ENCODE data around the gene NSMCE4A. TPM values are rescaled to one million over a fixed set of nuclear protein-coding genes. Genes with fewer than 3 reads are reported as not detected.

NSMCE4A gene
- total and polyA plus RNA-seq, 7 donors = 10.7 to 41.9 (median 15.3) TPM

GRCh38 chr10:121990015-121990677 is 15.1 kb upstream of the NSMCE4A start:
- intact Hi-C loops (cut with DNase I) = no loop called here
- peak overlapping the region; percentile 29 for H3K4me3 ChIP-seq
- ATAC-seq (no peak), DNase-seq (no peak)
- peak overlapping the region; percentile 98 for H3K27ac ChIP-seq
- no peak for TF ChIP-seq CTCF (IDR thresholded peaks at IDR 0.05)
- H3K36me3 ChIP-seq (ENCODE audit: insufficient read depth in 1 of 2, low read depth in 1 of 2) = no peaks in the 10 kb centered on the region
- no peaks in the 10 kb centered on the region for H3K27me3 ChIP-seq (ENCODE audit: insufficient read depth in 3 of 3, low read length in 2 of 3)
- H3K4me1 ChIP-seq = peaks cover 29% of the 10 kb centered on the region
- H3K9me3 ChIP-seq = no peaks in the 10 kb centered on the region
- whole genome bisulfite sequencing, 3 donors = 67 to 71% (median 69%) methylated on average over 9 of the region's 9 CpGs

GRCh38 chr10:121988361-121989324 is 13.6 kb upstream of the NSMCE4A start, which contains the start of gene TACC2:
Gene TACC2, plus strand, starts transcription at chr10:121989163. Its CDS starts 32,819 bp downstream, at chr10:122021982.
- TF ChIP-seq CTCF (IDR thresholded peaks at IDR 0.05) = no peak
- H3K27me3 ChIP-seq (ENCODE audit: insufficient read depth in 3 of 3, low read length in 2 of 3) = no peaks in the 10 kb centered on the region
- intact Hi-C loops (cut with DNase I) = no loop called here
- peak within 1 kb of the TSS; percentile 29 for H3K4me3 ChIP-seq
- ATAC-seq (peak; percentile 93 to 97 (median 95)), DNase-seq (peak; percentile 19 to 79)
- 73 to 78% (median 74%) methylated on average over 15 of the region's 15 CpGs for WGBS, 3 donors
- H3K27ac ChIP-seq = peak within 1 kb of the TSS; percentile 98
- H3K9me3 ChIP-seq = peaks cover 7% of the 10 kb centered on the region
- H3K4me1 ChIP-seq = peaks cover 25% of the 10 kb centered on the region
- H3K36me3 ChIP-seq (ENCODE audit: insufficient read depth in 1 of 2, low read depth in 1 of 2) = no peaks in the 10 kb centered on the region

- Histone ChIP-seq H3K4me3 (no peak overlapping the region), H3K4me1 (peaks cover 9% of the 10 kb centered on the region), H3K36me3 (ENCODE audit: insufficient read depth in 1 of 2, low read depth in 1 of 2) (no peaks in the 10 kb centered on the region), H3K27ac (no peak overlapping the region), H3K9me3 (peaks cover 7% of the 10 kb centered on the region), H3K27me3 (ENCODE audit: insufficient read depth in 3 of 3, low read length in 2 of 3) (no peaks in the 10 kb centered on the region)
- intact Hi-C loops (cut with DNase I) = no loop called here
- TF ChIP-seq CTCF (IDR thresholded peaks at IDR 0.05) = no peak
- DNase-seq (no peak), ATAC-seq (no peak)
- WGBS, 3 donors = 74 to 86% (median 81%) methylated on average over 2 of the region's 2 CpGs
Measured at GRCh38 chr10:121984463-121984862, 9.4 kb upstream of the NSMCE4A start.

GRCh38 chr10:121983852-121984251 is 8.8 kb upstream of the NSMCE4A start:
- TF ChIP-seq CTCF (IDR thresholded peaks at IDR 0.05) = no peak
- WGBS, 3 donors = 79 to 92% (median 87%) methylated on average over 5 of the region's 5 CpGs
- Histone ChIP-seq H3K9me3 (peaks cover 7% of the 10 kb centered on the region), H3K36me3 (ENCODE audit: insufficient read depth in 1 of 2, low read depth in 1 of 2) (no peaks in the 10 kb centered on the region), H3K4me1 (peaks cover 7% of the 10 kb centered on the region), H3K27ac (no peak overlapping the region), H3K4me3 (no peak overlapping the region), H3K27me3 (ENCODE audit: insufficient read depth in 3 of 3, low read length in 2 of 3) (no peaks in the 10 kb centered on the region)
- intact Hi-C loops (cut with DNase I) = no loop called here
- ATAC-seq (no peak), DNase-seq (no peak)
